BJ (cell line): ENCODE measurements around the gene WWOX. TPM values are rescaled to one million over a fixed set of nuclear protein-coding genes. Genes with fewer than 3 reads are reported as not detected.

Source experiments
- CTCF ChIA-PET: fragments of 350-600 bp; formaldehyde crosslinking; extraction: SDS; loops from one replicate; lab custom pipeline; 2021; ENCODE audit warnings: antibody characterized with exemption, inconsistent platforms; lab: Yijun Ruan, JAX
- POLR2A ChIA-PET: fragments of 300-600 bp; sonication (Branson Sonifier 250); formaldehyde crosslinking; extraction: SDS; loops from one replicate; lab custom pipeline; 2021; ENCODE audit warnings: antibody characterized with exemption; lab: Charles Lee
- DNase-seq: peaks from one replicate; pipeline ENCODE4 v3.0.0-alpha.2; 2011; ENCODE audit warnings: low read depth
- H3K27me3 ChIP-seq: 2 replicates; pipeline ENCODE4 v1.6.0; 2011; ENCODE audit warnings: low read length; ENCODE audit not compliant: control insufficient read depth, insufficient read depth
- H3K36me3 ChIP-seq: 2 replicates; pipeline ENCODE4 v1.5.1; 2011; ENCODE audit warnings: low read length; ENCODE audit not compliant: control insufficient read depth, insufficient read depth
- H3K4me3 ChIP-seq: 2 replicates; pipeline ENCODE4 v1.5.1; 2011; ENCODE audit warnings: low read depth, mild to moderate bottlenecking, control low read depth, low read length
- polyA plus RNA-seq: library from polyadenylated mRNA; depleted of rRNA; stranded (reverse); fragments of >200 nt; gene quantifications from 2 replicates; pipeline ENCODE4 v1.2.3, GENCODE V29; 2011
- TF ChIP-seq, protein P1 (sequence below): IDR thresholded peaks from 2 replicates; pipeline ENCODE4 v1.5.1; 2011; ENCODE audit warnings: low read depth, mild to moderate bottlenecking, control low read depth, inconsistent platforms, low read length, moderate library complexity; ENCODE audit not compliant: insufficient read depth

WWOX gene
- polyA plus RNA-seq, 1 experiment = 3.1 TPM

DNA sequence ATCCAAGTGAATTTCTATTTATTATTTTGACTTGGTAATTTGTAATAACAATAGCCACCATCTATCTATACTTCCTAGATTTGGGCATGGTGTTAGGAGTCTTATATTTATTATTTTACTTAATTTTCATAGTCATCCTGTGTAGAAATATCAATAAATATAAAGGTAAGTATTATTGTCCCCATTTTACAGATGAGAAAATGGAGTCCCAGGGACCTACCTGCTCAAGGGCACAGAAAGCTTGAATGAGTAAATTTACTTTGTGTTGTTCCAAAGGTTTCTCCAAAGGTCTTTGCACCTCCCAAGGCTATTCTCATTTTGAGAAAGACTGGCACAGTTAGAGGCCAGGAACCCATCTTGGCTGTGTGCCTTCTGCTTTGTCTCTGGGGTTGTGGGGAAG lies 738.3 kb downstream of the WWOX start:
- CTCF ChIA-PET = no interaction called here
- POLR2A ChIA-PET = no interaction called here
- TF ChIP-seq, protein P1, sequence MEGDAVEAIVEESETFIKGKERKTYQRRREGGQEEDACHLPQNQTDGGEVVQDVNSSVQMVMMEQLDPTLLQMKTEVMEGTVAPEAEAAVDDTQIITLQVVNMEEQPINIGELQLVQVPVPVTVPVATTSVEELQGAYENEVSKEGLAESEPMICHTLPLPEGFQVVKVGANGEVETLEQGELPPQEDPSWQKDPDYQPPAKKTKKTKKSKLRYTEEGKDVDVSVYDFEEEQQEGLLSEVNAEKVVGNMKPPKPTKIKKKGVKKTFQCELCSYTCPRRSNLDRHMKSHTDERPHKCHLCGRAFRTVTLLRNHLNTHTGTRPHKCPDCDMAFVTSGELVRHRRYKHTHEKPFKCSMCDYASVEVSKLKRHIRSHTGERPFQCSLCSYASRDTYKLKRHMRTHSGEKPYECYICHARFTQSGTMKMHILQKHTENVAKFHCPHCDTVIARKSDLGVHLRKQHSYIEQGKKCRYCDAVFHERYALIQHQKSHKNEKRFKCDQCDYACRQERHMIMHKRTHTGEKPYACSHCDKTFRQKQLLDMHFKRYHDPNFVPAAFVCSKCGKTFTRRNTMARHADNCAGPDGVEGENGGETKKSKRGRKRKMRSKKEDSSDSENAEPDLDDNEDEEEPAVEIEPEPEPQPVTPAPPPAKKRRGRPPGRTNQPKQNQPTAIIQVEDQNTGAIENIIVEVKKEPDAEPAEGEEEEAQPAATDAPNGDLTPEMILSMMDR = no peak
- Histone ChIP-seq H3K4me3 (no peak overlapping the region), H3K36me3 (no peaks in the 10 kb centered on the region), H3K27me3 (no peaks in the 10 kb centered on the region)
- DNase-seq = no peak

DNA sequence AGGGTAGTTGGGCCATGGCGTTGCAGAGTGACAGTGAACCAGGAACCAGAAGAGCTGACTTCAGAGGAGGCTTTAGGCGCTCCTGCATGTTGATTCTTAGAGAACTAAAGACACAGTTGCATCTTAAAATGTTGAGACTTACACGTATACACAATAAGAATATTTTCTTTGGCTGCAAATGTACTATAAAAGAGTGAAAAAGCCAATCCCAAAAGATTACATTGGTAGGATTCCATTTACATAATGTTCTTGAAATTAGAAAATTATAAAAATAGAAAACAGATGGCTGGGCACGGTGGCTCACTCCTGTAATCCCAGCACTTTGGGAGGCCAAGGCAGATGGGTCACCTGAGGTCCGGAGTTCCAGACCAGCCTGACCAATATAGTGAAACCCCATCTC lies 738.8 kb downstream of the WWOX start:
- POLR2A ChIA-PET = no interaction called here
- Histone ChIP-seq H3K4me3 (no peak overlapping the region), H3K27me3 (no peaks in the 10 kb centered on the region), H3K36me3 (no peaks in the 10 kb centered on the region)
- TF ChIP-seq, protein P1 = no peak
- CTCF ChIA-PET = no interaction called here
- no peak for DNase-seq

DNA sequence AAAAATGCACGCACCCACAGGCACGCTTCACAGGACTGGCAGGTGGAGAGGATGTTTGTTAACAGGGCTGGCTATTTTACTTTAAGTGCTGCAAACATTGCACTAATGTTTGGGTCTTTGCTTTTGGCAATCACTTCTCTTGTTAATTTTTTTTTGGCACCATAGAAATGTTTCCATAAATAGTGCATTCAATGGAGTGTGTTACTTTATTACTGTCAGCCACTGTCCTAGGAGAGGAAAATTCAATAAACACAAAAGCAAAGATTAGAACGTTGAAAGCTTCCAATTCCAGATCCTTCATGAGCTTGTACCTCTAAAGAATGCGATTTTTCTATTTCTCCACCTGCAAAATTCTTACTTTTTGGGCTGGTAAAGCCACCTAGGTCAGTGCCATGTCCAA lies 743.5 kb downstream of the WWOX start:
- no peaks in the 10 kb centered on the region for H3K27me3 ChIP-seq
- no peak for DNase-seq
- POLR2A ChIA-PET = no interaction called here
- TF ChIP-seq, protein P1 = no peak
- CTCF ChIA-PET = interaction anchor here (0.5 kb wide), 1 partner anchor 79 kb away, joined by 3 read pairs; no protein-coding TSS in a partner anchor
- H3K36me3 ChIP-seq = no peaks in the 10 kb centered on the region
- no peak overlapping the region for H3K4me3 ChIP-seq

DNA sequence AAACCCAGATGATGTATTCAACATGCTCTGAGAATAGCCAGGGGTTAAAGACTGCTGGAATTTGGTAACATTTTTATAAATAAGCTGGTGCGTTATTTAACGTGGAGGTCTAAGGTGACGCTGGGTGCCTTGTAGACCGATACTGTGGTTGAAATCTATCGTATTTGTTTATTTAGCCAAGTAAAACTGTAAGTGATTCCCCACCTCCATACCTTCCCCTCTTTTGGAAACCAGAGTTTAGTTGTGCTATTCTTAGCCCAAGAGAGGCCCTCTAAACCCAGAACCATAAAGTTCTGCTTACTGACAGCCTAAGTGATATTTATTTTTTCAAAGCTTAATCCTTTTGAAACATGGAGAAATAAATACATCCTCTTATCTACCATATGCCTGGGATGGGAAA lies 744.5 kb downstream of the WWOX start:
- no peak for DNase-seq
- TF ChIP-seq, protein P1 = no peak
- CTCF ChIA-PET = no interaction called here
- Histone ChIP-seq H3K36me3 (no peaks in the 10 kb centered on the region), H3K4me3 (no peak overlapping the region), H3K27me3 (no peaks in the 10 kb centered on the region)
- POLR2A ChIA-PET = no interaction called here

DNA sequence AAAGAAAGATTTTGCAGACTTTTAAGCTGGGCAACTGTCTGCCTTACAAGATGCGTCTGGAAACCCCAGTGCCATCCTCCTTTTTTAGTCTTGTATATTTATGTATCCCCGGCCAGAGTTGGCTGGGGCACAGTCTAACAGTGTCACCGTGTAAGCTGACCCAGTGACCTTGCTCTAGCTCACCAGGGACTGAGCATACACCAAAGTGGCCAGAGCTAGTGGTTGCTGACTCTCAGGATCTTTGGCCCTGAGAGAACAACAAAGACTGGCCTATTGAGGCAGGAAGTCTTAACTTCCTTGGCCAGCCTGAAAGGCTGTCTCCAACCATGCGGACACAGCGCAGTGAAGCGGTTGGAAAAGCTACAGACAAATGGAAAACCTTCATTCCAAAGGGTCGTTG lies 745.2 kb downstream of the WWOX start:
- TF ChIP-seq, protein P1 = no peak
- POLR2A ChIA-PET = no interaction called here

More for the DNA sequence above, 745.2 kb downstream of the WWOX start:
- CTCF ChIA-PET = no interaction called here
- DNase-seq = no peak
- Histone ChIP-seq H3K36me3 (no peaks in the 10 kb centered on the region), H3K27me3 (no peaks in the 10 kb centered on the region), H3K4me3 (no peak overlapping the region)
